GM19099 (cell line): ENCODE results near the gene TET3.

Source experiments
- POLR2A ChIP-seq: IDR thresholded peaks from 3 replicates; pipeline ENCODE4 v1.6.1; 2011; ENCODE audit warnings: low read depth; ENCODE audit not compliant: insufficient read length; ENCODE audit errors: extremely low read depth

Gene TET3

DNA sequence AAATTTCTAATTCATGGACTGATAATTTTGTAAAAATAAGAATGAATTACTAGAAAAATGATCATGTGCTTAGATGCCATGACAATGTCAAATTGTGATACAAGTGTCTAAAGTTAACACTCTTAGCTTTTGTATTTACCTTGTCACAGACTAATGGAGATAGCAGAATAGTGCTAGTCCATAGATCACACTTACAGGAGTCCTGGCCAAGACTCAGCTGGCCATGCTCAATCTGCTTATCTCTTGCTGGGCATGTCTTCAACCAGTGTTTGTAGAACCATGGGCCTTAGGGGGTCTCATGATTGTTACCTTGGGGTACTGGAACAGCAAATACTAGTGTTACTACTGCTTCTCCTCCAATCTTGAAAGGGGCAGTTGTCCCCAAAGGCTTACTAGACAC, 44.0 kb downstream of the TET3 start:
- no peak for TF ChIP-seq POLR2A

DNA sequence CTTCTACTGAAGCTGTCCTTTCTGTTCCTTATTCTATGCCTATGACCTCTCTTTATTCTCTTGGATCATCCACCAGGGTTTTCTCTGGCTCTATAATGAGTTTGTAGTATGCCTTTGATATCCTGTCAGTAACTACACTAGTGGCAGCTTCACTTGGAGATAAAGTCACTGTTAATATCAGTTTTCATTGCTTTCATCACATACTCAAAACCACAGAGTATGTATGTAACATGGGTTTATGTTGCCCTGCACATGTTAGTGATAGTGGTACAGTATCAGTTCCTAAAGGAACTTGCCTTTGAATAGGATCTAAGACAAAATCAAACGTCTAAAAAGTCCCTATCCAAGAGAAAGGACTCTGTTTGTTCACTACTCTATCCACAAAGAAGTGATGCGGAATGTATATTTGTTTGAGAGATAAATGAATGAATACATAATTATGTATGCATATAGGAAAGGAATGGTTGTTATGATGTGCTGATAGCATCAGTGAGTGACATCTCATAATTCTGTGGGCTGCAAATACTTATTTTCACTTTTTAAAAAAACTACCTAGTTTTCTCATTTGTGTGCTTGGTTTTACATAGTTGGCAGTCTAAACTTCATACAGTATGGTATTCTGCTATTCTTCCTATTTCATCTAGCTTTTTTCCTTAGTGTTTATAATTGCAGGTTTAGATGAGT, 45.1 kb downstream of the TET3 start:
- no peak for TF ChIP-seq POLR2A

DNA sequence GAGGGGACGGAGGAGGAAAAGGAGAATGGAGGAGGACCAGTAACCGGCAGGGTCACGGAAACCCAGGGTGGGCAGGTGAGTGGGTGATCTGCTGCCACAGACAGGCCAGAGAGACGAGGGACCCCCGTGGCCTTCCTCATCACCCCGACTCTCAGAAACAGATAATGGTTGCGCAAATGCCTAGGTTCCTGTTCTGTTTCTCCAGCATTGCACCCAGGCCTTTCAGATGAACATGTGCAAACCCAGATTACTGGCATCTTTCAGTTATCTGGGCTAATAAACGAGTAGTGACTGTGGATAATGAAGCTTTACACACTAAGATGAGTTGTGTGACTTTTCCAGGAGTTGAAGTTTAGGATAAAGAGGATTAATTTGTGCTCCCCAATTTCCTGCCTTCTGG, 46.5 kb downstream of the TET3 start:
- no peak for TF ChIP-seq POLR2A

DNA sequence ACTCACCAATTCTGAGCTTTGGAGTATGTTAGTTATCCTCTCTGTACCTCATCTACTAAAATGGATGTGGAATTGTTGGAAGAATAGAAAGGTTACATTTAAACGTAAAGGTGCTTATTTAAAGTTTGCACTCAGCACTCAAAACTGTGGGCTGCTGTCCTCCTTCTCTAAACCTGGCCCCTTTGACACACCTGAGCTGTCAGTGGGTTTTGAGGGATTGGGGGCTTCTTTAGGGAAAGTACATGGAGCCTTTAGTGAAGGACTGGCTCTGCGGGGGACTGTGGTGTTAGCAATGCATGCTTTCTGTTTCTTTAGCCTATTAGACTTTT, 47.2 kb downstream of the TET3 start:
- no peak for TF ChIP-seq POLR2A

DNA sequence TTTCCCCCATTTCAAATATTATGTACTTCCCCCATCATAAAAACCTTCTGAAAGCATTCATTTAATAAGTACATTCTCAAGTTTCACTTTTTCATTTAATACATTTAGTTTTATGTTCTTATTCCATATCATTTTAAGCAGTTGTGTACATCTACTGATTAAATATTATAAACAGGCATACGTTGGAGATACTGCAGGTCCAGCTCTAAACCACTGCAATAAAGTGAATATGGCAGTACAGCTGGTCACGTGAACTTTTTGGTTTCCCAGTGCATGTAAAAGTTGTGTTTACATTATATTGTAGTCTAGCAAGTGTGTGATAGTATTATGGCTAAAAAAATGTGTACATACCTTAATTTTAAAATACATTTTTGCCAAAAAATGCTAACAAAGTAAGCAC, 48.7 kb downstream of the TET3 start:
- no peak for TF ChIP-seq POLR2A
